Hematopoietic multipotent progenitor cell treated with erythropoietin and hydrocortisone succinate and interleukin-3 and kit ligand, for 15 days (in vitro differentiated cells): ENCODE results near the gene HNRNPM.
A peak's percentile ranks its signal among the peaks of the same experiment; 100 is the strongest.
"Not testable (repeated sequence)": the region's sequence is repeated elsewhere in the genome, so short reads cannot be mapped to it uniquely, and the experiment has no call there.

Experiments
- DNase-seq: peaks from one replicate; pipeline ENCODE4 v3.0.0-alpha.2; 2015; ENCODE audit warnings: low spot score

The HNRNPM gene

DNA sequence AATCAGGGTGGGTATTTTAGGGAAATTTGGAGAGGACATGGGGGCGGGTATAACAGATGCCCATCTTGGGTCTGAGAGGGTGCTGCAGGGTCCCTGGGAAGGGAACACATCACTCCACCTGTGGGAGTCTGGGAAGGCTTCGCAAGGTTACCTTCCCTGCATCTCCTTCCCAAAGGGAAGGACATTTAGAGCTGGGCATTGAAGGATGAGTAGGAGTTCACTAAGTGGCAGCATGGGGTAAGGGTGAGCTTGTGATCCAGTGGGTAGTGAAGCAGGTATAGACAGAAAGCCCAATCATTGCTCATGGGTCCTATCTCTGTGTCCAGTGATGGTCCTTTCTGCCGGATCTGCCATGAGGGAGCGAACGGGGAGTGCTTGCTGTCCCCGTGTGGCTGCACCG lies 18.5 kb upstream of the HNRNPM start:
- no peak for DNase-seq

DNA sequence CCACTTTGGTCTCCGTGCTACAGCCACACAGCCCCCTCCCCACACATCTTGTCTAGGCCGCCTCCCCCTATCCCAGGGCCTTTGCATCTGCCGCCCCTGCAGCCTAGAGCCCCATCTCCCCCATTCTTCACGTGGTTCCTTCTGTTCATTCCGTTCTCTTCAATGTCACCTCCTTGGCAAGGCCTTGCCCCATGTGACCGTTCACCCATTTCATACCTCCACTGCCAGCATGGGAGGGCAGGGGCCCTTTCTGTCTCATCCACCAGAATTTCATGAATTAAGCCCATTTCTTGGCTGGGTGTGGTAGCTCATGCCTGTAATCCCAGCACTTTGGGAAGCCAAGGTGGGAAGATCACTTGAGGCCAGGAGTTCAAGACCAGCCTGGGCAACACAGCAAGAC lies 15.7 kb upstream of the HNRNPM start:
- no peak for DNase-seq

DNA sequence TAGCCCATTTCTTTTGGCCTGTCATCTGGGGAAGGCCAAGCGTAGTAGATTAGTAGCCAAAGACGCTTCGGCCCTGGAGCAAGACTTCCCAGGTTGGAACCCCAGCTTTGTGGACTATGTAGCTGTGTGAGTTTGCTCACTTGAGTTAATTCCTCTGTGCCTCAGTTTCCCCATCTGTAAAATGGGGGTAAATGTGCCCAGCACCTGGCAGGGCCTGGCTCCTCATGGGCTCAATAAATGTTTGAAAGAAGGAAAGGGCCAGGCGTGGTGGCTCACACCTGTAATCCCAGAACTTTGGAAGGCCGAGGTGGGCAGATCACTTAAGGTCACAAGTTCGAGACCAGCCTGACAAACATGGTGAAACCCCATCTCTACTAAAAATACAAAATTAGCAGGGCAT lies 14.9 kb upstream of the HNRNPM start:
- no peak for DNase-seq

DNA sequence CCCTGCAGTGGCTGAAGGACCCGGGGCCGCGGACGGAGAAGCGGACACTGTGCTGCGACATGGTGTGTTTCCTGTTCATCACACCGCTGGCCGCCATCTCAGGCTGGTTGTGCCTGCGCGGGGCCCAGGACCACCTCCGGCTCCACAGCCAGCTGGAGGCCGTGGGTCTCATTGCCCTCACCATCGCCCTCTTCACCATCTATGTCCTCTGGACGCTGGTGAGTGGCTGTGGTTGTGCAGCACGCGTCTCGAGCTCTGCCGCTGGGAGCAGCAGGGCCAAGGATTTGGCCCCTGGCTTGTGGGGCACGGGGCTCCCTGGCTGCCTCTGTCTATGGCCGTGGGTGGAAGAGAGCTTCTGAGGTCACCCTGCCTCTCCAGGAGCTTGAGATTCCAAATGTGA lies 14.1 kb upstream of the HNRNPM start:
- no peak for DNase-seq

DNA sequence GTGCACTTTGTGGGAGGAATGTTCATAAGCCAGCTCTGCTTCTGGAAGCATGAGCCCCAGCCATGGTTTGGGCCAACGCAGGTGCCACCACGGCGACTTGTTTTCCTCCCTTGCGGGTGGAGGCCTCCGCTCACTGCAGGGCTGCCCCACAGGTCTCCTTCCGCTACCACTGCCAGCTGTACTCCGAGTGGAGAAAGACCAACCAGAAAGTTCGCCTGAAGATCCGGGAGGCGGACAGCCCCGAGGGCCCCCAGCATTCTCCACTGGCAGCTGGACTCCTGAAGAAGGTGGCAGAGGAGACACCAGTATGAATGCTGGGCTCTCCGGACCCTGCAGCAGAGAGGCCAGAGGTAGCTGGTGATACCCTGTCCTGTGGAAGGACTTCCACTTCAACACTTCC lies 6.5 kb upstream of the HNRNPM start:
- no peak for DNase-seq

DNA sequence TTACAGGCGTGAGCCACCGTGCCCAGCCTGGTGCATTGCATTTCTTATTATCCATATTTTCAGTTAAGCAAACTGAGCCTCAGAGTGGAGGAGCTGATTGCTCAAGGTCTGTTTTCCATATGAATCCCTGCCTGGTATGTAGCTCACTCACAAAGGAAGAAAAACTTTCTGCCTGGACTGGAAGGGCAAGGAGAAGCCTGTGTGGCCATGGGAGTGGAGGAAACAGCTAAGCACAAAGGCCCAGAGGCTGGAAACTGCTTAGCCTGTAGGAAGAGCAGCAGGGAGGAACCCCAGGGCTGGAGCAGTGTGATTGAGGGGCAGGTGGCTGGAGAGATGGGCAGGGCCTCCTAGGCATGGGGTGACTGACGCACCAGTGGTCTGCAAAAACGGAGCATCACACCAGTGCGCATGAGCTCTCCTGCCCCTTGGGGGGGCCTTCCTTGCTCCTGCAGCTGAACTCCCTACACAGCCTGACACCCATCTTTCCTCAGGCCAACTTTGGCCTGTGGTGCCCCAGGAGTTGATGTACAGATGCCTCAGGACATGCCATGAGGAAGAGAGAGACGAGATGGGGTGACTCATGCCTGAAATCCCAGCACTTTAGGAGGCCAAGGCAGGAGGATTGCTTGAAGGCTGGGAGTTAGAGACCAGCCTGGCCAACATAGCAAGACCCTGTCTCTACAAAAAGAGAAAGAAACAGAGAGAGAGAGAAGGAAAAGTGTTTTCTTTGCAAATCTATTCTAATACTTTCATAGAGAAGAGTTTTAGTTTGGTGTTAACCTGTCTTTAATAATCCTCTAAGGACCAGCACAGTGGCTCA lies 2.8 kb upstream of the HNRNPM start:
- DNase-seq = no peak

DNA sequence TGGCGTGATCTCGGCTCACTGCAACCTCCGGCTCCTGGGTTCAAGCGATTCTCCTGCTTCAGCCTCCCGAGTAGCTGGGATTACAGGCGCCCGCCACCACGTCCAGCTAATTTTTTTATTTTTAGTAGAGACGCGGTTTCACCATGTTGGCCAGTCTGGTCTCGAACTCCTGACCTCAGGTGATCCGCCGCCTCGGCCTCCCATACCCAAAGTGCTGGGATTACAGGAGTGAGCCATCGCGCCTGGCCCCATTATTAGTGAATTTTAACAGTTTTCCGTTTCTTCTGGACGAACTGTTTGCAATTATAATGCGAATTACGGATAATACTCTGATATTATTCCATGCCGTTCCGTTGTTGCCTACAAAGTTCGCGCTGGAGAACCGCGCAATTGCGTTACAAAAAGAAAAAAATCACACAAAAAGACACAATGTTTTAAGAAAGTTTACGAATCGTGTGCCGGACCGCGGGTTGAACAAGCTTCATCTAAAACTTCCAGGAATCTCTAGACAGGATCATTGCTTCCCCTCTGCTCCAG lies 567 bp upstream of the HNRNPM start:
- not testable (repeated sequence) for DNase-seq

DNA sequence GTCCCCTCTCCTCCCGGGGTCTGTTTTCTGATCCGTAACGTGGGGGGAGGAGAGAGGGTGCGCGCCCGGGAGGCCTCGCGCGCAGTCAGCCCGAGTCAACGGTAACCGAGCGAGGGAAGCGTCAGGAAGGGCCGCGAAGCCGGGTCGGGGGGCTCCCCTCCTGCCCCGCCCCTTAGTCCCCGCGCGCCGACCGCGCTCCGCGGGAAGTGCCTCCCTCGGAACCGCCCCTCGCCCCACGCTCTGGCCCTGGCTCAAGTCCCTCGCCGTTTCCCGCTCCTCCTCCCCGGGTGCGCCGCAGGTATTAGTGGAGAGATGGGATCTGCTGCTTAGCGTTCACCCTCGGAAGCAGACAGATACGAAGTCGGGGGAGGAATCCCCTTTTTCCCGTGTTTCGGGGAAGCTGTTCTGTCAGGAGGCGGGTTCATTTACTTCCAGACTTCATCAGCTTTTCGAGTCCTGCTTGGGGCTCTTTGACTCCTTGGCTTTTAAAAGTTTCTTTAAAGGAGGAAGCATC lies 770 bp downstream of the HNRNPM start:
- DNase-seq = peak; percentile 50

DNA sequence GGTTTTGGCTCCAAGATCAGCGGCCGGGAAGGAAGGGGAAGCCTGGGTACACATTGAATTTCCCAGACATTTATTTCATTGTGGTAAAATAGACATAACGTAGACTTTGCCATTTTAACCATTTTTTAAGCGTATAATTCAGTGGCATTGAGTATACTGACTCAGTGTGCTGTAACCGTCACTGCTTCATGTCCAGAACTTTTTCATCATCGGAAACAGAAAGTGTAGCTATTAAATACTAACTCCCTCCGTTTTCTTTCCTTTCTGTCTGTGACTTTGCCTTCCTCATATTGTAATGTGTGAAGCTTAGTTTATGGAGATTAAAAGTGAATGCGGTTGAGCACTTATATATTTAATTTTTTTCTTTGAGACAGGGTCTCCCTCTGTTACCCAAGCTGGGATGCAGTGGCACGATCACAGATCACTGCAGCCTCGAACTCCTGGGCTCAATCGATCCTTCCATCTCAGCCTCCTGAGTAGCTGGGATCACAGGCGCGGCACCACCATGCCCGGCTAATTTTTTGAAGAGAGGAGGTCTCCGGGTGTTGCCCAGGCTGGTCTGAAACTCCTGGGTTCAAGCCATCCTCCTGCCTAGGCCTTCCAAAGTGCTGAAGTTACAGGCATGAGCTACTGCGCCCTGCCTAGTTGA lies 1.4 kb downstream of the HNRNPM start:
- no peak for DNase-seq

DNA sequence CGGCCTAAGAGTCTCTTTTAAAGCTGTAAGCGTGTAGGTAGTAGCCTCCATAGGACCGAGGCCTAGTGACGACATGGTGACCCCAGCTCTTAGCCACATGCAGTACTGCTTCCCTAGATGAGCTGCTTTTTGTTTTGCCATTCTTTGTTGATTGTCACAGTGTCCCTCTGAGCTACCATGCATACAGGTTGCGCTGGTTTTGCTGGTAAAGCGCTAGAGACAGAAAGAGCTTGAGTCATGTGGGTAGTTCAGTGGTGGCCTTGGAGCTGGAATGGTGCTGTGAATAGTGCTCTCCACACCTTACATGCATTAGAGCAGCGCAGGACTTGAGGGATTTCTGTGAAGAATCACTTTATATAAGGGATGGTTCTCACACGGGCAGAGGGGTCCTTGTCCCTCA lies 5.1 kb downstream of the HNRNPM start:
- DNase-seq = no peak

DNA sequence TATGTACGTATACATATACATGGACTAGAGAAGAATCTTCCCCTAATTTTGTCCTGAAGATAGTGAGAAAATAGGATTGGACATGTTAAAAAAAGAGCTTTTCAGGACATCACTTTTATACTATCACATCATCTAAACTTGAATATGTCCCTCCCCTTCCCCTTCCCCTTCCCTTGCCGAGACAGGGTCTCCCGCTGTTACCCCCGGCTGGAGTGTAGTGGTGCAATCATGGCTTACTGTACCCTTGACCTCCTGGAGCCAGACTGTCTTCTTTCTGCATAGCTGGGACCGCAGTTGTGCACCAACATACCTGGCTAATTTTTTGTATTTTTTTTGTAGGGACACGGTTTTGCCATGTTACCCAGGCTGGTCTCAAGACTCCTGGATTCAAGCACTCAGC lies 6.6 kb downstream of the HNRNPM start:
- no peak for DNase-seq

DNA sequence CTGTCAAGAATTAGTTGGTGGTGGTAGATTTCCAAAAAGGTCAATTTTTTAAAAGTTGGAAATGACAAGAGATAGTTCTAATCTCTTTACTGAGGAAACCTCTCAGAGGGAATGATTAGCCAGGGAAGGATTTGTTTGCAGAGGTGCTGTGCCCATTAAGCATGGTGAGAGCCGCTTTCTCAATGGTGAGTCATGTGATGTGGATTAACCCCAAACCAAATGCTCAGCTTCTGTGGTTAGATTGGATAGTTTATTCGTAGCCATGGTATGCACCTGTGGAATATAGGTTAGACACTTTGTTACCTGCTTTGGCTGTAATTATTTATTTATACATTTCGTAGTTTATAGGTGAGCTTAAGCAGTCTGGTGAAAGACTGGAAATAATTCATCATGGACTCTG lies 7.1 kb downstream of the HNRNPM start:
- no peak for DNase-seq

DNA sequence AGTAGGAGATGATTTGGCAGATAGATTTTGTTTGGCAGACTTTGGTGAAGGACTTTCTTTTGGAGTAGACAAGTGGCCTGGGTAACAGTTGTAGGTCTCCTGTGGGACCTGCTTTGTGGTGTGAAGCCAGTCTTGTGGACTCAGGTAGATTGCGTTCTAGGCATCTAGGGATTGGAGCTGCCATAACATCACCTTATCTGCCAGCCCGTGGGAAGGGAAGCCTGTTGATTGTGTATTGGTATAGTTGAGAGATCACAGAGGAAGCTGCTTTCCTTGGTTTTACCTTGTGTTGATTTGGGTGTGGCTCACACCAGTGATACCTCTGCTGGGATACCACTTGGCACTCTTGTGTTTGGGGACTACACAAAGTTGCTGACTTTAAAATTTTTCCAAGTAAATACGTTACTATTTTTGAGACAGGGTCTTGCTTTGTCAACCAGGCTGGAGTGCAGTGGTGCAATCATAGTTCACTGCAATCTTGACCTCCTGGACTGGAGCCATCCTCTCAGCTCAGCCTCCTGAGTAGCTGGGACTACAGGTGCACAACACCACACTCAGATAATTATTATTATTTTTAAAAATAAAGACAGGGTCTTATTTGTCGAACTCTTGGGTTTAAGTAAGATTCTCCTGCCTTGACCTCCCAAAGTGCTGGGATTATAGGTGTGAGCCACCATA lies 7.8 kb downstream of the HNRNPM start:
- DNase-seq = no peak

DNA sequence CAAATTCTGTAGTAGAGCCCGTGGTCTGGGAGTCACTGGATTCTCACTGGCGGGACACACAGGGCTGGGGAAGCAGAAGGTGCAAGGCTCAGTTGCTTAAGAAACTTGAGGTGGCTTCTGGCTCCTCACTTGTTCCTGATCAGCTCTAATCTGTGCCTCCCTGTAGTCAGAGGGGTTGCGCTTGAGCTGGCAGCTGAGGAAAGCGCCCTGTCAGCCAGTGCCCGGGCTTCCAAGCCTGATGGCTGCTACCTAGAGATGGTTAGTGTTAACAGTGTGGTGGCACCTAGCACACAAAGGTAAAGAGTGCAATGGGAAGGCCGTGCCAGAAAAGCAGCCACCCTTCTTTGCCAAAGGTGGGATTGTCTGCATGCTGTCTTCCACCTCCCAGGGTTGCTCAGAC lies 8.8 kb downstream of the HNRNPM start:
- no peak for DNase-seq

DNA sequence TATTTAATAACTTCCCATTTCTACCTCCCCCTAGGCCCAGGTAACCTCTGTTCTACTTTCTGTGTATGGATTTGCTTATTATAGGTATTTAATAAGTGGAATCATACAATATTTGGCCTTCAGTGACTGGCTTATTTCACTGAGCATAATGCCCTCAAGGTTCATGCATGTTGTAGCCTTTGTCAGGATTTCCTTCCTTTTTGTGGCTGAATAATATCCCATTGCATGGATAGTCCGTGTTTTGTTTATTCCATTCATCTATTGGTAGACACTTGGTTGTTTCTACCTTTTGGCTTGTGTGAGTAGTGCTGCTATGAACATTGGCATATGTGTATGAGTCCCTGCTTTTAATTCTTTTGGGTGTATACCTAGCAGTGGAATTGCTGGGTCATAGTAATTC lies 9.4 kb downstream of the HNRNPM start:
- no peak for DNase-seq

DNA sequence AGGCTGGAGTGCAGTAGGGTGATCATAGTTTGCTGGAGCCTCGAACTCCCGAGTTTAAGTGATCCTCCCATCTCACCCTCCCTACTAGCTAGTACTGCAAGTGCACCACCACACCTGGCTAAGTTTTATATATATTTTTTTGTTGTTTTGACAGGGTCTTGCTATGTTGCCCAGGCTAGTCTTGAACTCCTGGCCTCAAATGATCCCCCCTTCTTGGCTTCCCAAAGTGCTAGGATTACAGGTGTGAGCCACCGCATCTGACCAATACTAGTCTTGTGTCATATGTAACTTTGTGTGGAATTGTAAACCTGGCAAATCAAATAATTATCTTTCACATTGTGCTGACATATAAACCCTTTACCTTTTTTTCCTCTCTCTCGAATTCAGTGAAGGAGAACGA lies 10.2 kb downstream of the HNRNPM start:
- DNase-seq = no peak

DNA sequence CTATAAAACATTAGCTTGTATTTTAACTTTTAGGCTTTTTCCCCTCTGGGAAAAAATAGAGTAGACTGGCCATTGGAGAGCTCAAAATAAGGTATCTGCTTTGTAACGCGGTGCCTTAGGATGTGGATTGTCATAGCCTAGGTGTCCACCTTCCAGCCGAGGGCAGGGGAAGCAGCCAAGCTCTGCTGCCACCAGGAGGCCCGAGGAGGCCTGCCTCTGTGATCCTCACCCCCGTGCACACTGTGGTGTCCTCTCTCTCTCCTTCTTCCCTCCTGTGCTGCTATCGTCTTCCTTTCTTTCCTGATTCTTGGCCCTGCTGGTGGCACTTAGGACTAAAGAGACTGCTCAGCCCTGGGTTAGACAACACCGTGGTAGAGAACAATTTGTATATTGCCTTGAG lies 11.3 kb downstream of the HNRNPM start:
- DNase-seq = no peak

DNA sequence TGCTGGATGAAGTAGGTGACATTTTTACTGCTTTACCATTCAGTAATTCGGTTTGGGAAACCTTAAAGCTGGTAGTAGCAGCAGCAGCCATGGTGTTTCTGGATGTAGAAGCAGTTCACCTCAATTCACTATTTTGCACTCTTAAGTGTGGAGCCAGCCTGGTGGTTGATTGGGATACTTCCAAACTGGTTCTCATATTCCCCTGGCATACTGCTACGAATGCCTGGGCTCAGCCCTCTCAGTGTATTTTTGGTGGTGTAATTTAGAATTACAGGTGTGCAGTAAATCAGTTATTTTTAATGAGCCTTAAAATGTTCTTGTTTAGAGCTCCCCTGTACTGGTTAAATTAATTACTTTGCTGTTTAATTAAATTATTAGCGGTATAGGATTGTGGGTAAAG lies 12.4 kb downstream of the HNRNPM start:
- no peak for DNase-seq

DNA sequence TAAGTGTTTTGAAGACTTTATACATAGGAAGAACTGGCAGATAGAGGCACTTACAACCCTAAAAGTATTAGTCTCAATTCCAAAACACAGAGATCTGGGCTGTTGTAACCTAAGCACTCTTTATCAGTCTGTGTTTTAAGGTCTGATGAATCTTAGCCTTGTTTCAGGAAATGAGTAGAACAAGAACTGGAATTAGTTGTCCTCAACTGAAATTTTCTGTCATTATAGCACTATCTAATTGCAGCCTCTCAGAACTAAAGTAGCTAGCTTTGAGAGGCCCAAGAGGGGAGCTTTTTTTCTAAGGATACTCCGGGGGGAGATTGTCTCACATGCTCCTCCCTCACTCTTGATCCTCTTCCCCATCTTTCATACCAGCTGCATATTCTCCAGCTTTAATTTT lies 13.1 kb downstream of the HNRNPM start:
- no peak for DNase-seq

DNA sequence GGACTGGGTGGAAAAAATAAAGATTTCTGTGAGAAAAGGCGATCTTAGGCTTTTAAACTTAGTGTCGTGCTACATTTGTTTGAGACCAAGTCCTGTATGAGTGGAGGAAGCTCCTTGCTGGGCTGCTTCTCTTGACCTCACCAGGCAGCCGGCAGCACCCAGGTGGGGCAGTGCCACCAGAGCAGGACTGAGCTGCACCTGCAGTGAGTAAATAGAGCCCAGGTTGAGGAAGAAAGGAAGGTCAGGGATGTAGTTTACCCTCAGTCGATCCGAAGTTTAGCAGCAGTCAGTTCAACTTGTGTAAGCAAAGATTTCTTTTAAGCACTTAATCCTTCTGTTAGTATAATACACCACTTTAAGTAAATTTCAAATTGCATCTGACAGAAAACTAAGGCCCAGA lies 13.6 kb downstream of the HNRNPM start:
- DNase-seq = no peak

DNA sequence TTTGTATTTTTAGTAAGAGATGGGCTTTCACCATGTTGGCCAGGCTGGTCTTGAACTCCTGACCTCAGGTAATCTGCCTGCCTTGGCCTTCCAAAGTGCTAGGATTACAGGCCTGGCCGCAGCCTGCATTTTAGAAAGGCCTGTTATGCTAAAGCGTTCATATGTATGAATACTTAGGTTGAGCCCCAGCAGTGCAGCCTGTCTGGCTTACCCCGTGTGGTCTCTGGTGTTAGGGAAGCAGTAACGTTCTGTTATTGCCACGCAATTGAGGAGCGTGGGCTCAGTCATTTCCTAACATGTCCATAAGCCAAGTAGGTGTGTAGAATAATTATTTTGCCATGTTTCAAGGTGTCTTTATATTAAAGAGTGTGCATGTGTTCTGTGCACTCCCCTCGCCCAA lies 14.3 kb downstream of the HNRNPM start:
- DNase-seq = no peak

DNA sequence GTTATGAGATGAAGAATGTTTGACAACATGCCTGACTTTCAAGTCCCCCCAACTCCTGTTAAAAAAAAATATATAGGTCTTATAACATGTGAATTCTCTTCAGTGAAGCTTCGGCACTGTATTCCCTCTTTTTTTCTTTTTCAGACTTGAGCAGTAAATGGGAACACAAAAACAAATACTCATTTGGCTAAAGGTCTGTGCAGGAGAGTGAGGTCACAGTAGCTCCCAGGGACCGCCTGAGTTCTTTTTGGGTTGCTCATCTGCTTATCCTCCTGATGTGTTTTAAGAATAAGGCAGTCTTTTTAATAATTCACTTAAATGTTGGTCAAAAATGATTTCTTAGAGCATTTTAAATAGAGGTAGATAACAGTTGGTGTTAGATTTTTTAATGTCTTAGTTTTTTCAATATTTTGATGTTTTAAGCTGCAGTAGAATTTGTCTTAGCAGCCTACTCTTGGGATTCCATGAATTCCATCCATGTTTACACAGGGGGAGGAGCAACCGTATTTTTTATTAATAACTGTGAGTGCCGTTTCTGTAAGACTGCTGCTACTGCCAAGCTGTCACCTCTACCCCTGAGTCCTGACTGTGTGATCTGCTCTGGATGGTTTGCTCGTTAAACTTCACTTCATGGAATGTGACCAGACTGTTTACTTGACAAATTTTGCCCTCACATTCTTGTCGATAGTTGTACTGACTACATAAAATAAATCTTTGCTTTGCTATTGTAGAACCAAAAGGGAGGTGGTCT lies 14.9 kb downstream of the HNRNPM start:
- DNase-seq = no peak
